Suprapubic skin (tissue), 3 donors: ENCODE measurements around the gene SGPL1.

Experiments
- CTCF ChIP-seq, 2 donors: fragments of 200-600 bp in 1 of 2; fragments of 450-650 bp in 1 of 2; sonication (generic) in 1 of 2; IDR thresholded peaks; one replicate each; pipeline ENCODE4 v1.5.1; 2016 to 2019; ENCODE audit warnings: antibody characterized with exemption in 2 of 2, mild to moderate bottlenecking in 1 of 2, moderate library complexity in 1 of 2
- EP300 ChIP-seq: sonication (generic); formaldehyde crosslinking; IDR thresholded peaks from one replicate; pipeline ENCODE4 v1.6.1; 2017; ENCODE audit warnings: antibody characterized with exemption

- no peak for TF ChIP-seq CTCF (IDR thresholded peaks at IDR 0.05)
- no peak for TF ChIP-seq EP300
Measured at GRCh38 chr10:70874061-70874460, 58.3 kb downstream of the SGPL1 start.
